ENCODE results near the gene ABLIM2. TPM values are rescaled to one million over a fixed set of nuclear protein-coding genes. Genes with fewer than 3 reads are reported as not detected.

Gene ABLIM2
- 1.2 TPM for polyA plus RNA-seq (2013, experiment 1 of 2)
- 2.3 TPM for polyA plus RNA-seq (2013, experiment 2 of 2)

- Histone ChIP-seq H3K27ac (ENCODE audit: low read depth, low read length) (no peak within 1 kb of the TSS), H3K27me3 (ENCODE audit: insufficient read depth, low read length) (peaks cover 50% of the 10 kb centered on the region)
- WGBS, result under 1% methylated on average over 96 of the region's 96 CpGs
Observed at GRCh38 chr4:8158710-8159536, at the start of gene ABLIM2. TSS of gene ABLIM2 (minus strand) at chr4:8158813. CDS start at chr4:8158689, 124 bp downstream.

GRCh38 chr4:8207314-8207713, 48.7 kb upstream of the ABLIM2 start:
- H3K36me3 ChIP-seq (ENCODE audit: insufficient read depth, low read length), result no peaks in the 10 kb centered on the region
- no peak overlapping the region for H3K27ac ChIP-seq (ENCODE audit: low read depth, low read length)
- 96% methylated on average over 6 of the region's 6 CpGs for WGBS
- no peak overlapping the region for H3K9ac ChIP-seq (ENCODE audit: low read depth, low read length)
- H3K27me3 ChIP-seq (ENCODE audit: insufficient read depth, low read length), result no peaks in the 10 kb centered on the region
- H3K9me3 ChIP-seq (ENCODE audit: insufficient read depth, low read depth, low read length), result no peaks in the 10 kb centered on the region
- no peaks in the 10 kb centered on the region for H3K4me1 ChIP-seq (ENCODE audit: insufficient read depth, low read length)
- no peak overlapping the region for H3K4me3 ChIP-seq (ENCODE audit: low read length)

More at GRCh38 chr4:8158710-8159536, at the start of gene ABLIM2:
- Histone ChIP-seq H3K9ac (ENCODE audit: low read depth, low read length) (peak within 1 kb of the TSS; percentile 65), H3K9me3 (ENCODE audit: insufficient read depth, low read depth, low read length) (no peaks in the 10 kb centered on the region), H3K4me3 (ENCODE audit: low read length) (peak within 1 kb of the TSS; percentile 94), H3K4me1 (ENCODE audit: insufficient read depth, low read length) (0 out of 2 replicates have a peak, but pooled peaks cover 5% of the 10 kb centered on the region), H3K36me3 (ENCODE audit: insufficient read depth, low read length) (no peaks in the 10 kb centered on the region)

DNA sequence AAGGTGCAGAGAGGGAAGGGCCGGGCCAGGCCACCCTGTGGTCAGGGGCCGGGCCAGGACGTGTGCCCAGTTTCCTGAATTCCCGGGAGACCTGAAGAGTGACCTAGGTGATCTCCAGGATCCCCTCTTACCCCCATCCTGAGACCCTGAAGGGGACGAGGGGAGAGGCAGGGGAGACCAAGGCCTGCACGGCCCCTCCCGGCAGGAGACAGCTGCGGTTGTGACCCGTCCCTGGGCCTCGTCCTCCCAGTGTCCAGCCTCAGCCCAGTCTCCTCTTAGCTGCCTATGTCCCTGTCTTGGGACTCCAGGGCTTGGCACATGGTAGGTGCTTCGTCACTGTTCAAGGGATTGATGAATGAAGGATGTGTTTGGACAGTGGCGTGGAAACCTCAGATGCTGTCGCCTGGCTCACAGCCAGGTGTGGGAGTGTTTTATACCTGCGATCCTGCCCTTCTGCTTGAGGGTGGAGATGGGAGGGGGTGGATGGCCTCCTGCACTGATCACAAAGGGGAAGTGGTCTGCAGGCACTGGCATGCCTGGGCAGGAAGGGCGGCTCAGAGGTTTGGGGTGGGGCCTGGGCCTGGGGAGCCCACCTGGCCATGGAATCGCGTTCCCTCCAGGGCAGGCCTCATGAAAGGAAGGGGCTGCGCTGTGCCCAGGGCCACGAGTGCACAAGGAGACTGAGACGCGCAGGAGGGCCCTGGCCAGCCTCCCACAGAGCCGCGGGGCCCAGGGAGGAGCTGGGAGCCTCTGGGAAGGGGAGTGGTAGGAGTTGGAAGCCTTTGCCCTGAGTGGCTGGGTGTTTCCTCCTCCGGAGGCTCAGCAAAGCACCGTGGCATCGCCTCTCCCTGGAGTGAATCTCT, 47.4 kb upstream of the ABLIM2 start:
- 86% methylated on average over 26 of the region's 26 CpGs for WGBS
- H3K4me1 ChIP-seq (ENCODE audit: insufficient read depth, low read length), result no peaks in the 10 kb centered on the region
- no peak overlapping the region for H3K4me3 ChIP-seq (ENCODE audit: low read length)
- no peaks in the 10 kb centered on the region for H3K9me3 ChIP-seq (ENCODE audit: insufficient read depth, low read depth, low read length)
- H3K27ac ChIP-seq (ENCODE audit: low read depth, low read length), result no peak overlapping the region
- H3K27me3 ChIP-seq (ENCODE audit: insufficient read depth, low read length), result no peaks in the 10 kb centered on the region
- H3K9ac ChIP-seq (ENCODE audit: low read depth, low read length), result no peak overlapping the region
- no peaks in the 10 kb centered on the region for H3K36me3 ChIP-seq (ENCODE audit: insufficient read depth, low read length)

GRCh38 chr4:8205241-8205707, 46.7 kb upstream of the ABLIM2 start:
- Histone ChIP-seq H3K9ac (ENCODE audit: low read depth, low read length) (no peak overlapping the region), H3K4me3 (ENCODE audit: low read length) (no peak overlapping the region), H3K36me3 (ENCODE audit: insufficient read depth, low read length) (no peaks in the 10 kb centered on the region), H3K27me3 (ENCODE audit: insufficient read depth, low read length) (no peaks in the 10 kb centered on the region), H3K9me3 (ENCODE audit: insufficient read depth, low read depth, low read length) (no peaks in the 10 kb centered on the region), H3K4me1 (ENCODE audit: insufficient read depth, low read length) (no peaks in the 10 kb centered on the region), H3K27ac (ENCODE audit: low read depth, low read length) (no peak overlapping the region)
- WGBS, result 92% methylated on average over 19 of the region's 19 CpGs

GRCh38 chr4:8204576-8205227, 46.1 kb upstream of the ABLIM2 start:
- no peaks in the 10 kb centered on the region for H3K4me1 ChIP-seq (ENCODE audit: insufficient read depth, low read length)
- no peak overlapping the region for H3K4me3 ChIP-seq (ENCODE audit: low read length)
- no peak overlapping the region for H3K9ac ChIP-seq (ENCODE audit: low read depth, low read length)
- WGBS, result 91% methylated on average over 31 of the region's 31 CpGs
- no peak overlapping the region for H3K27ac ChIP-seq (ENCODE audit: low read depth, low read length)
- no peaks in the 10 kb centered on the region for H3K36me3 ChIP-seq (ENCODE audit: insufficient read depth, low read length)
- H3K27me3 ChIP-seq (ENCODE audit: insufficient read depth, low read length), result no peaks in the 10 kb centered on the region
- no peaks in the 10 kb centered on the region for H3K9me3 ChIP-seq (ENCODE audit: insufficient read depth, low read depth, low read length)

DNA sequence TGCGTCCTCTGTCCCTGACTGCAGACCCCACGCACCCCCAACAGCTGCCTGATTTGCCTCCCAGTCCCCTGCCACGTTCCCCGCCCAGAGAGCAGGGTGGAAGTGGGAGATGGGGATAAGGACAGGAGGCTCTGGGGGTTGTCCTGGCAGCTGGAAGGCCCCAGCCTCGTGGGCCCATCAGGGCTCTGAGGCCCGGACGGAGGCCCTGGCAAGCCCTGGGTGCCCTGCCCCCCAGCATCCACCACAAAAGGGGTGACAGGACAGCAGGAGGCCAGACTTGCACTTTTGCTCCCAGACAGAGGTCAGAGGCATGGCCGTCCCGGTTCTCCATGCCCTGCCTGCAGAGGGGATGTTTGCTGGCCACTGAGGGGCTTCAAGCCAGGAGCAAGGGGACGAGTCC, 45.2 kb upstream of the ABLIM2 start:
- Histone ChIP-seq H3K4me3 (ENCODE audit: low read length) (no peak overlapping the region), H3K27me3 (ENCODE audit: insufficient read depth, low read length) (no peaks in the 10 kb centered on the region), H3K9me3 (ENCODE audit: insufficient read depth, low read depth, low read length) (no peaks in the 10 kb centered on the region), H3K27ac (ENCODE audit: low read depth, low read length) (no peak overlapping the region), H3K4me1 (ENCODE audit: insufficient read depth, low read length) (no peaks in the 10 kb centered on the region), H3K36me3 (ENCODE audit: insufficient read depth, low read length) (no peaks in the 10 kb centered on the region), H3K9ac (ENCODE audit: low read depth, low read length) (no peak overlapping the region)
- 93% methylated on average over 10 of the region's 10 CpGs for WGBS

DNA sequence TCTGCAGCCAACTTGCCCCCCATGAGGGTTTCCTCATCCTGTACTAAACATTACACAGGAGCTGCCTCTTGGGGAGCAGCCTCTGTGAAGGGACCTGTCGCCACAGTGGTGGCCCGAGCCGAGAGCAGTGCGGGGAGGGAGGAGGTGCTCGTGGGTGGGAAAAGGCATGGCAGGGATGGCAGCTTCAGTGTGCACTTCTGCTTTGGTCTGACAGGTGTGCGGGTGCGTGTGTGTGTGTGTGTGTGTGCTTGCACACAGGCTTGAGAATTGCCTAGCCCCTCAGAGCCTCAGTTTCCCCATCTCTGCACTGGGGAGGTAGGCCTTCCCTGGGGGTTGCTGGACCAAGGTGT, 44.4 kb upstream of the ABLIM2 start:
- H3K27me3 ChIP-seq (ENCODE audit: insufficient read depth, low read length), result no peaks in the 10 kb centered on the region
- no peaks in the 10 kb centered on the region for H3K4me1 ChIP-seq (ENCODE audit: insufficient read depth, low read length)
- H3K9ac ChIP-seq (ENCODE audit: low read depth, low read length), result no peak overlapping the region
- no peak overlapping the region for H3K27ac ChIP-seq (ENCODE audit: low read depth, low read length)
- no peaks in the 10 kb centered on the region for H3K36me3 ChIP-seq (ENCODE audit: insufficient read depth, low read length)
- WGBS, result 84% methylated on average over 7 of the region's 7 CpGs
- H3K9me3 ChIP-seq (ENCODE audit: insufficient read depth, low read depth, low read length), result no peaks in the 10 kb centered on the region
- no peak overlapping the region for H3K4me3 ChIP-seq (ENCODE audit: low read length)

- 91% methylated on average over 20 of the region's 21 CpGs for WGBS
- Histone ChIP-seq H3K4me3 (ENCODE audit: low read length) (no peak overlapping the region), H3K27ac (ENCODE audit: low read depth, low read length) (no peak overlapping the region)
Observed at GRCh38 chr4:8202108-8203051, 43.8 kb upstream of the ABLIM2 start.

DNA sequence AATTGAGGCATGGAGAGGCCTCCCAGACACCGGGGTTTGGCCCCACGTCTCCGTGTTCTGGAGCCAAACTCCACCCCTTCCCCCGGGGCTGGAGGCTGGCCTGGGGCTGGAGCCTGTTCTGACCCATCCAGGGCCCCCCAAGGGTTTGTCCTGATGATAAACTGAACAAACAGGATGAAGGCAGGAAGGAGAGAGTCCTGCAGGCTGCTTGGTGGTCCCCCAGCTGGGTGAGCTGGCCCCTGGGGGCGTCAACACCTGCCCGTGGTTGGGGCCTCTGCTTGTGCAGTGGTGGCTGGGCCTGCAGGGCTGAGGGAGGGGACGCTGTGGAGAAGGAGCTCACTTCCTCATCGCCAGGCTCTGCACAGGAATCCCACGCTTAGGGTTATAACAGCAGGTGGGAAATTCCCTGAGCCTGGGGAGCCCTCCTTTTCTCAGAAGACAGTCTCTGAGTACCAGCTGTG, 42.7 kb upstream of the ABLIM2 start:
- no peaks in the 10 kb centered on the region for H3K9me3 ChIP-seq (ENCODE audit: insufficient read depth, low read depth, low read length)
- H3K27ac ChIP-seq (ENCODE audit: low read depth, low read length), result no peak overlapping the region
- H3K4me3 ChIP-seq (ENCODE audit: low read length), result no peak overlapping the region
- no peaks in the 10 kb centered on the region for H3K27me3 ChIP-seq (ENCODE audit: insufficient read depth, low read length)
- WGBS, result 66% methylated on average over 9 of the region's 9 CpGs
- H3K4me1 ChIP-seq (ENCODE audit: insufficient read depth, low read length), result no peaks in the 10 kb centered on the region
- H3K36me3 ChIP-seq (ENCODE audit: insufficient read depth, low read length), result no peaks in the 10 kb centered on the region
- H3K9ac ChIP-seq (ENCODE audit: low read depth, low read length), result no peak overlapping the region

More at GRCh38 chr4:8202108-8203051, 43.8 kb upstream of the ABLIM2 start:
- Histone ChIP-seq H3K9me3 (ENCODE audit: insufficient read depth, low read depth, low read length) (no peaks in the 10 kb centered on the region), H3K36me3 (ENCODE audit: insufficient read depth, low read length) (no peaks in the 10 kb centered on the region), H3K9ac (ENCODE audit: low read depth, low read length) (no peak overlapping the region), H3K27me3 (ENCODE audit: insufficient read depth, low read length) (no peaks in the 10 kb centered on the region), H3K4me1 (ENCODE audit: insufficient read depth, low read length) (no peaks in the 10 kb centered on the region)

GRCh38 chr4:8200302-8200975, 41.8 kb upstream of the ABLIM2 start:
- Histone ChIP-seq H3K27me3 (ENCODE audit: insufficient read depth, low read length) (no peaks in the 10 kb centered on the region), H3K9me3 (ENCODE audit: insufficient read depth, low read depth, low read length) (no peaks in the 10 kb centered on the region), H3K9ac (ENCODE audit: low read depth, low read length) (0 out of 2 replicates have a peak overlapping the region, but pooled peaks have one; percentile 44), H3K27ac (ENCODE audit: low read depth, low read length) (no peak overlapping the region), H3K36me3 (ENCODE audit: insufficient read depth, low read length) (no peaks in the 10 kb centered on the region), H3K4me3 (ENCODE audit: low read length) (no peak overlapping the region), H3K4me1 (ENCODE audit: insufficient read depth, low read length) (no peaks in the 10 kb centered on the region)
- WGBS, result 88% methylated on average over 30 of the region's 30 CpGs
